Cardiac muscle cell (in vitro differentiated cells and primary cell): ENCODE results near the gene MTIF2. TPM values are rescaled to one million over a fixed set of nuclear protein-coding genes. Genes with fewer than 3 reads are reported as not detected.

Experiments
- DNase-seq, 2 donors: peaks; one replicate each; pipeline versions ENCODE4 v3.0.0 to v3.0.0-alpha.2; 2010 to 2017; ENCODE audit warnings: low read depth in 1 of 2, low spot score in 1 of 2
- H3K27ac ChIP-seq: fragments of 200-600 bp; sonication (generic); 2 replicates; pipeline ENCODE4 v1.5.1; 2016
- H3K27me3 ChIP-seq: fragments of 200-600 bp; sonication (generic); 2 replicates; pipeline ENCODE4 v1.6.0; 2016; ENCODE audit warnings: control low read depth
- H3K36me3 ChIP-seq: fragments of 200-600 bp; sonication (generic); 2 replicates; pipeline ENCODE4 v1.5.1; 2016; ENCODE audit warnings: control low read depth
- H3K4me1 ChIP-seq: fragments of 200-600 bp; sonication (generic); 2 replicates; pipeline ENCODE4 v1.8.1; 2017; ENCODE audit warnings: low read depth, mild to moderate bottlenecking, mixed run types
- H3K4me3 ChIP-seq: fragments of 200-600 bp; sonication (generic); 2 replicates; pipeline ENCODE4 v1.5.1; 2016; ENCODE audit warnings: mild to moderate bottlenecking
- H3K9me3 ChIP-seq: fragments of 200-600 bp; sonication (generic); 2 replicates; pipeline ENCODE4 v1.5.1; 2017; ENCODE audit warnings: low read depth, mild to moderate bottlenecking, control low read depth
- polyA plus RNA-seq: library from polyadenylated mRNA; unstranded; fragments of >200 nt; fragmentation: Nextera tagmentation; extraction: Ambion mirVana; gene quantifications from 2 replicates; pipeline ENCODE4 v1.2.1, GENCODE V29; 2016
- total RNA-seq: library from RNA; depleted of rRNA; stranded (reverse); fragments of >200 nt; gene quantifications from 2 replicates; pipeline ENCODE4 v1.2.3, GENCODE V29; 2016
- TF ChIP-seq, protein P1 (sequence below): IDR thresholded peaks from 2 replicates; pipeline ENCODE4 v1.5.1; 2012; ENCODE audit warnings: low read depth, mild to moderate bottlenecking, low read length

The MTIF2 gene
- 19.2 and 25.6 TPM in 2 replicates for total RNA-seq
- 15.4 and 30.2 TPM in 2 replicates for polyA plus RNA-seq

GRCh38 chr2:55268907-55269644 lies at the start of gene MTIF2:
Gene MTIF2, minus strand, starts transcription at chr2:55269231. Its CDS starts 5,373 bp downstream, at chr2:55263858.
- TF ChIP-seq, protein P1, sequence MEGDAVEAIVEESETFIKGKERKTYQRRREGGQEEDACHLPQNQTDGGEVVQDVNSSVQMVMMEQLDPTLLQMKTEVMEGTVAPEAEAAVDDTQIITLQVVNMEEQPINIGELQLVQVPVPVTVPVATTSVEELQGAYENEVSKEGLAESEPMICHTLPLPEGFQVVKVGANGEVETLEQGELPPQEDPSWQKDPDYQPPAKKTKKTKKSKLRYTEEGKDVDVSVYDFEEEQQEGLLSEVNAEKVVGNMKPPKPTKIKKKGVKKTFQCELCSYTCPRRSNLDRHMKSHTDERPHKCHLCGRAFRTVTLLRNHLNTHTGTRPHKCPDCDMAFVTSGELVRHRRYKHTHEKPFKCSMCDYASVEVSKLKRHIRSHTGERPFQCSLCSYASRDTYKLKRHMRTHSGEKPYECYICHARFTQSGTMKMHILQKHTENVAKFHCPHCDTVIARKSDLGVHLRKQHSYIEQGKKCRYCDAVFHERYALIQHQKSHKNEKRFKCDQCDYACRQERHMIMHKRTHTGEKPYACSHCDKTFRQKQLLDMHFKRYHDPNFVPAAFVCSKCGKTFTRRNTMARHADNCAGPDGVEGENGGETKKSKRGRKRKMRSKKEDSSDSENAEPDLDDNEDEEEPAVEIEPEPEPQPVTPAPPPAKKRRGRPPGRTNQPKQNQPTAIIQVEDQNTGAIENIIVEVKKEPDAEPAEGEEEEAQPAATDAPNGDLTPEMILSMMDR = no peak
- H3K36me3 ChIP-seq = peaks cover 12% of the 10 kb centered on the region
- peak within 1 kb of the TSS; percentile 91 for H3K27ac ChIP-seq
- H3K4me1 ChIP-seq = peaks cover 5% of the 10 kb centered on the region
- peak; percentile 96 for DNase-seq
- H3K9me3 ChIP-seq = no peaks in the 10 kb centered on the region
- H3K27me3 ChIP-seq = no peaks in the 10 kb centered on the region
- H3K4me3 ChIP-seq = peak within 1 kb of the TSS; percentile 86

GRCh38 chr2:55314985-55315384 lies 46.0 kb upstream of the MTIF2 start:
- no peaks in the 10 kb centered on the region for H3K9me3 ChIP-seq
- no peaks in the 10 kb centered on the region for H3K27me3 ChIP-seq
- DNase-seq = no peak
- H3K36me3 ChIP-seq = peaks cover 74% of the 10 kb centered on the region
- H3K27ac ChIP-seq = no peak overlapping the region
- H3K4me3 ChIP-seq = no peak overlapping the region
- TF ChIP-seq, protein P1 = no peak
- peaks cover 3% of the 10 kb centered on the region for H3K4me1 ChIP-seq

- peaks cover 3% of the 10 kb centered on the region for H3K4me1 ChIP-seq
- H3K9me3 ChIP-seq = no peaks in the 10 kb centered on the region
- peaks cover 53% of the 10 kb centered on the region for H3K36me3 ChIP-seq
- H3K27ac ChIP-seq = no peak overlapping the region
- H3K27me3 ChIP-seq = no peaks in the 10 kb centered on the region
- TF ChIP-seq, protein P1 = peak; percentile 26
- no peak overlapping the region for H3K4me3 ChIP-seq
- DNase-seq = peak in 1 of 2 donors; percentile 44
Observed at GRCh38 chr2:55311444-55311870, 42.4 kb upstream of the MTIF2 start.

DNA sequence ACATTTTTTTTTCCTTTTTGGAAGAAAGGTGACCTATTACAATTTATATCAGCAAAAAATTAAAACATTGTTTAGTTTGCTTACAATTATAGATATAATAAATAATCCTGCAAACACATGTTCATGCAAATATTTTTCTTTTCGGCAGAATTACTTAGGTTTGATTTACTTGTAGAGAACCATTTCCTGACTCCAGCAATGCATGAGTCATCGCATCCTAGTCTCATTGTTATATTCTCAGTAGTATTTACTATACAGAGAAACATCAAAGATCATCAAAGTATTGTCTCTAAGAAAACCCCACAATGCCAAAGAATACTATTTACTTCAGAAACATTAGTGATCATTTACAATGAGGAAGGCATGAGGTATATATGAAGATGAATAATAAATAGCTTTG lies 40.4 kb upstream of the MTIF2 start:
- H3K9me3 ChIP-seq = no peaks in the 10 kb centered on the region
- H3K27me3 ChIP-seq = no peaks in the 10 kb centered on the region
- peak in 1 of 2 donors; percentile 68 for DNase-seq
- peaks cover 37% of the 10 kb centered on the region for H3K36me3 ChIP-seq
- H3K27ac ChIP-seq = no peak overlapping the region
- H3K4me1 ChIP-seq = peaks cover 3% of the 10 kb centered on the region
- TF ChIP-seq, protein P1 = no peak
- H3K4me3 ChIP-seq = no peak overlapping the region

DNA sequence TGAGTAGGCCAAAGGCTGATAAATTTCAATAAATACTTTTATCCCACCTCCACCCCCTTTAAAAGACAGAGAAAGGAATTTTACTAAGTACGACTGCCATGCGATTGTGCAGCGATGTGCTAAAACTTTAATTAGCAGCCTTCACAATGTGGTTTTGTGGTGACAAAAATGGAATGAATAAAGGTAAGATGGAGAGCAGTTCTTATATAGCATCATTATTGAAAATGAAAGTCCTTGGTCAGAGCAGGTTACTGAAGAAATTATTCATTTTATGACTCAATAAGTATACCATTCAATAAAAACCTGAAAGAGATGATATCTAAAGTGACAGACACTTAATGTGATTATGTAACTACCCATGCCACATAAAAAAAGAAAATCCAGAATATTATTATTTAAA lies 33.2 kb upstream of the MTIF2 start:
- no peak overlapping the region for H3K4me3 ChIP-seq
- TF ChIP-seq, protein P1 = no peak
- H3K27me3 ChIP-seq = no peaks in the 10 kb centered on the region
- no peak overlapping the region for H3K27ac ChIP-seq
- H3K36me3 ChIP-seq = peaks cover 46% of the 10 kb centered on the region
- H3K9me3 ChIP-seq = no peaks in the 10 kb centered on the region
- DNase-seq = no peak
- no peaks in the 10 kb centered on the region for H3K4me1 ChIP-seq
